CMK (cell line): Measurements from ENCODE around the gene RFX4.
"Not testable (repeated sequence)": the region's sequence is repeated elsewhere in the genome, so short reads cannot be mapped to it uniquely, and the experiment has no call there.

ENCODE experiments used
- DNase-seq: peaks from one replicate; pipeline ENCODE4 v3.0.0-alpha.2; 2010; ENCODE audit warnings: low read depth

Gene RFX4

DNA sequence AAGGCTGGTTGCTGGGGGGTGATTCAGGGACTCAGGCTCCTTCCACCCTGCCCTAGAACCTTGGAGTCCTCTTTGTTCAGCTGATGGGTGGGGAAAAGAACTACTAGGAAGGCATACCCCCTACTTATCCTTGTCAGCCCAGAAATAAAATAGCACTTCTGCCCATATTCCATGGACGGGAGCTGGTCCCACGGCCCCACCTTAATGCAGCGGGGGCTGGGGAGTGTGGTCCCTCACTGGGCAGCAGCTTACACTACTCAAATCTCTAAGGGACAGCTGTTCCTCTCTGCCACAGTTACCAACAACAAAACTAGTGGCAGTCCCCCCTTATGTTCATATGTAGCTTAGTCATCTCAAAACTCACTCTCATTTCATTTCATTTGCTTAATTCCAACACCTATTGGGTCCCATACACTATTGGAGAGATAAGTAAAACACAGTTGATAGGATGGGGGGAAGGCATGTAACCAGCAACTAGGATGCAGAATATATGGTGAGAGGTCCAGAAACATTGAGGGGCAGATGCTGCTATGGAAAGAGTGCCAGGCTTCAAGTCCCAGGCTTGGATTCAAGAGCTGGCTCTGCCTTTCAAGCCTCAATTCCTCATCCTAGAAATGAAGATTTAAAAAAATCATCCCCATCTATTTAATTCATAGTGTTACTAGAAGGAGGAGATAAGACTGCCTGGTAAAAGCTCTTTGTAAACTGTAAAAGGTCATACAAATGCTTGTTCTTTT is 107.9 kb downstream of the RFX4 start:
- no peak for DNase-seq

GRCh38 chr12:106692033-106692432 is 109.2 kb downstream of the RFX4 start:
- DNase-seq: not testable (repeated sequence)

GRCh38 chr12:106692896-106693820 is 110.4 kb downstream of the RFX4 start:
- no peak for DNase-seq

DNA sequence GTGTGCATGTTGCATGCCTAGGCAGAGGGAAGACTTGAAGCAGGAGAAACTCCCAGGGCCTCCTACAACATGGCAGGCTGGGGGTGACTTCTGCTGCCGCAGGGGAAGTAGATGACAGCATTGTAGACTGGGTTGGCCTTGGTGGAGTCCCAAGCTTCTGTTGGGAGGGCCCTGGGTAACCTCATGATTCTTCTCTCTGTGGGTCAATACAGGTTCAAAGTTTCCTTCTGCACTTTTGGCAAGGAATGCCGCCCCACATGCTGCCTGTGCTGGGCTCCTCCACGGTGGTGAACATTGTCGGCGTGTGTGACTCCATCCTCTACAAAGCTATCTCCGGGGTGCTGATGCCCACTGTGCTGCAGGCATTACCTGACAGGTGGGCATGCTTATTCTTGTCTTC is 113.3 kb downstream of the RFX4 start:
- no peak for DNase-seq

- DNase-seq: no peak
Measured at GRCh38 chr12:106696681-106697417, 114.0 kb downstream of the RFX4 start.

DNA sequence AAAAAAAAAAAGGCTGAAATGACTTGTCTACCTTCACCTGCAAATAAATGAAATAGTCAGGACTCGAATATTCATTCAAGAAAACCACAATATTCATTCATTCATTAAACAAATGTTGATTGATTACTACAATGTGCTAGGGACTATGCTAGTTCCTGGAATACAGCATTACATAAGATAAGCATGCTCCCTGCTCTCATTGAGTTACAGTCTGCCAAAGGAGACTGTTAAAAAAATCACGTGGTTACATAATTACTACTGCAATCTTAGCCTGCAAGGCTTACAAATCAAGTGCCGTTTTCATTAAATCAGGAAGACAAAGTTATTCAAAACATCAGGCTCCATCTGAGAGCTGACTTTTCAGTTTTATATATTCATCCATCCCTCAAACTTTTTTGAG is 121.3 kb downstream of the RFX4 start:
- DNase-seq: no peak

- DNase-seq: no peak
Measured at GRCh38 chr12:106705971-106706370, 123.2 kb downstream of the RFX4 start.

GRCh38 chr12:106709068-106709511 is 126.3 kb downstream of the RFX4 start:
- no peak for DNase-seq

- no peak for DNase-seq
Measured at GRCh38 chr12:106710143-106710893, 127.5 kb downstream of the RFX4 start.

- DNase-seq: no peak
Measured at GRCh38 chr12:106711316-106711715, 128.5 kb downstream of the RFX4 start.

DNA sequence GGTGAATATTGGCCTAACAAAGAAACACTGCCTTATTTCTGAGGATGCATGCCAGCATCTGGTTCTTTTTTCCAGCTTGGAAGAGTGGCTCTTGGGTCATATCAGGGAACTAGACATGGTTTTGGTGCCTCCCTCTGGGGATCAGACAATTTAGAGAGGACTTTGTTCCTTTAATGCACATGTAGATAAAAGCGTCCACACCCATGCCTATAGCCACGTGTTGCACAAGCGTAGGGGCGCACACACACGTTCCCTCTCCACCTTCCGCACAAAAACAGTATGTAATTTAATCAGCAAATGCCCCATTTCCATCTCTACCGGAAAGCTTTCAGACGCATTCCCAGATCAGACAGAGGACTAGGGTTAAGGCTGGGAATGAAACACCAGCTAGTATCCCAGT is 130.0 kb downstream of the RFX4 start:
- no peak for DNase-seq

- no peak for DNase-seq
Measured at GRCh38 chr12:106714926-106715325, 132.1 kb downstream of the RFX4 start.

DNA sequence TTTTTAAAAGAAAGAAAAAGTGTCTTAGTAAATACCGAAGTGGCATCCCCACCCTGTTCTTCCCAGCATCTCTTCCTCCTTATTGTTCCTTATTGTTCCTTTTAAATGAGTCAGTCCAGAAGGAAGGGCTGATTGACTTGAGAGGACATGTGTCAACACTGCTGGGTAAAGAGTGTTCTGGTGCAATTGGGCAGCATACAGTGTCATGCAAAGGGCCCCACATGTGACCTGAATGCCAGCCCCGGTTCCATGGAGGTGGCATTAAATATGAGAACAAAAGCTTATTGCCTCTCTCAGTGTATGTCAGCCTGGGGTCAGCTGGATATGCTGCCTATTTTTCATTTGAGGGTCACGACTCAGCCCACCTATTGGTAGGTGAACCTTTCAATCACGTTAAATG is 132.8 kb downstream of the RFX4 start:
- DNase-seq: no peak

- no peak for DNase-seq
Measured at GRCh38 chr12:106717673-106718072, 134.9 kb downstream of the RFX4 start.

DNA sequence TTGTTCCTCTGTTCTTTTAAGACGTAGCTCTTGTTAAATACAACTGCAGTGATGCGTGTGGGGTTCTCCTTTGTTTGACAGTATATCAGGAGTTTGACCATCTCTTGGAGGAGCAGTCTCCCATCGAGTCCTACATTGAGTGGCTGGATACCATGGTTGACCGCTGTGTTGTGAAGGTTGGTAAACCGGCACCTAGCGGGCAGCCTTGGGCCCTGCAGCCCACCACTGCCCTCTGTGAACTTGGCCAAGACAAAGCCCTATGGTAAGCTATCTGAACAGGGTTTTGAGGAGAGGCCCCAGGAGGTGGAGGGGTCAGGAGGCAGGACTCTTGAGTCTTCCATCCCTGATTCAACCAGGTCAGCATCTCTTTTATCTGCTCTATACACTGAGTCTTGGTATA is 137.1 kb downstream of the RFX4 start:
- DNase-seq: no peak

GRCh38 chr12:106720696-106721095 is 137.9 kb downstream of the RFX4 start:
- no peak for DNase-seq

DNA sequence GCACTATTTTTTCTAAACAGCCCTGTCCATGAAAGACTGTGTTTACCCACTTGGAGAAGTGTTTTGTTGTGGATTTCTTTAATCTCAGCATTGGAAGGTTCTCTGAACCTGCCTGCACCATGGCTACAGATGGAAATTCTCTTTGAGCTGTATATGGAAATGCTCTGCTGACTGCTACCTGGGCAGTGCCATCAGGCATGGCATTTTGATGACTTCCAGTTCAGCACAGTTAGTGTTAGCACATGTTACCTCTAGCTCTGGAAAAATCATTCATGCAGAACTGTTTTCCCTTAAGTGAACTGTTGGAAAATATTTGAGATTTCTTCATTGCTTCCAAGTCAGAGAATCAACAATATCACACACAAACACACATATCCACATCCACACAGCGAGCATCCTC is 139.1 kb downstream of the RFX4 start:
- no peak for DNase-seq

DNA sequence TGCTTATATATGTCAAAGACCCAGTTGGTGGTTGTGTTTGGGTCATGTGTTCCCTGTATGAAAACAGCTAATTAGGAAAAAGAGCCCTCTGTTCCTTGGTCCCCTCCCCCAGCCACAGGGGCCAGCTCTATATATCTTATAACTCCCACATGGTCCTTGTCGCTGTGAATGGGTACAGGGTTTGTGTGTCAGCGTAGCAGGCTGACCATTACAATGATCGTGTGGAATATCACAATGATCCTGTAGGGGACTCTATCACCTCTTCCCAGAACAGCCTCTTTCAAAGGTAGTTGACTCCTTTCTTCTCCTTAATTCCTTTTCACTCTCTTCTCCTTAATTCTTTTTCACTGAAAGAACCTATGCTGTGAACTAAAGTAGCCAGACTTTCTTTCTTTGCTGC is 140.0 kb downstream of the RFX4 start:
- no peak for DNase-seq

- DNase-seq: no peak
Measured at GRCh38 chr12:106723416-106723815, 140.6 kb downstream of the RFX4 start.

GRCh38 chr12:106724116-106724515 is 141.3 kb downstream of the RFX4 start:
- DNase-seq: no peak

DNA sequence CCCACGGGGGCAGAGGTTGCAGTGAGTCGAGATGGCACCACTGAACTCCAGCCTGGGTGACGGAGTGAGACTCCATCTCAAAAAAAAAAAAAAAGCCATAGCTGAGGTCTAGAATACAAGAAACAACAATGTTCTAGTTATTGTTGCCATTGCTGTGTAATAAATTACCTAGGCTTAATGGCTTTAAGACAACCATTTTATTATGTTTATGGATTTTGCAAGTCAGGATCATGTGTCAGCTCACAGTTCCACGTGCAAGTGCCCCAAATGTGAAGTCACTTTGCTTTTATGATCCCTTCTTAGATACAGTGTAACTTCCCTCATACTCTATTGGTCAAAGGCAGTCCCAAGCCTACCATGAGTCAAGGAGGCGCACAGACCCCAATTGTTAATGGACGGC is 142.1 kb downstream of the RFX4 start:
- no peak for DNase-seq
